Lung (tissue), 12 donors: ENCODE measurements around the gene RAMP1. TPM values are rescaled to one million over a fixed set of nuclear protein-coding genes. Genes with fewer than 3 reads are reported as not detected.

Source experiments
- ATAC-seq: fragments of 200-7000 bp; cut with Tn5 transposase; one replicate; pipeline ENCODE4 v1.9.1; 2020; ENCODE audit warnings: moderate number of reproducible peaks; ENCODE audit not compliant: insufficient read depth, low FRiP score
- DNase-seq, 3 donors: peaks; one replicate each; pipeline ENCODE4 v3.0.0-alpha.2; 2013 to 2017
- H3K27ac ChIP-seq, 2 donors: one replicate each; pipeline ENCODE4 v1.5.1; 2013; ENCODE audit warnings: mild to moderate bottlenecking in 2 of 2, moderate library complexity in 2 of 2, control low read depth in 1 of 2, inconsistent platforms in 1 of 2, low read depth in 1 of 2, low read length in 1 of 2
- H3K27me3 ChIP-seq, 3 donors: one replicate each; pipeline ENCODE4 v1.5.1; 2013; ENCODE audit warnings: low read length in 2 of 3; ENCODE audit not compliant: control insufficient read depth in 3 of 3, insufficient read depth in 3 of 3
- H3K36me3 ChIP-seq, 4 donors: one replicate each; pipeline ENCODE4 v1.5.1; 2013; ENCODE audit warnings: low read length in 4 of 4, mild to moderate bottlenecking in 1 of 4, moderate library complexity in 1 of 4; ENCODE audit not compliant: control insufficient read depth in 4 of 4, insufficient read depth in 4 of 4
- H3K4me1 ChIP-seq, 5 donors: one replicate each; pipeline ENCODE4 v1.5.1; 2013; ENCODE audit warnings: low read length in 5 of 5, mild to moderate bottlenecking in 2 of 5, moderate library complexity in 1 of 5; ENCODE audit not compliant: control insufficient read depth in 5 of 5, insufficient read depth in 5 of 5
- H3K4me3 ChIP-seq: one replicate; pipeline ENCODE4 v1.5.1; 2013; ENCODE audit warnings: mild to moderate bottlenecking, control low read depth, moderate library complexity
- H3K9ac ChIP-seq, 2 donors: one replicate each; pipeline ENCODE4 v1.5.1; 2013; ENCODE audit warnings: low read length in 2 of 2, control low read depth in 1 of 2; ENCODE audit not compliant: insufficient read depth in 1 of 2
- H3K9me3 ChIP-seq, 4 donors: one replicate each; pipeline ENCODE4 v1.5.1; 2013; ENCODE audit warnings: low read length in 3 of 4, mild to moderate bottlenecking in 1 of 4, moderate library complexity in 1 of 4; ENCODE audit not compliant: control insufficient read depth in 4 of 4, insufficient read depth in 3 of 4
- CTCF ChIP-seq: IDR thresholded peaks from 2 replicates; pipeline ENCODE4 v1.5.1; 2012; ENCODE audit warnings: mild to moderate bottlenecking; ENCODE audit errors: control extremely low read depth, extremely low read depth
- WGBS, 2 donors: extraction: QIAGEN DNeasy Blood & Tissue Kit; methylation state at CpG; one replicate each; pipeline ENCODE4 v1.1.7; 2013; 5-methylcytosine and 5-hydroxymethylcytosine counted together
- polyA plus RNA-seq, 2 donors: library from polyadenylated mRNA; stranded (reverse); fragments of 200-250 nt; gene quantifications; one replicate each; pipeline ENCODE4 v1.2.1, GENCODE V29; 2013
- total RNA-seq, 2 donors: library from RNA; depleted of rRNA in 1 of 2; stranded (reverse); fragments of >200 nt in 1 of 2; gene quantifications; one replicate each; pipeline ENCODE4 v1.2.1, GENCODE V29; 2014 to 2021
- donor health status: control.
- donor health status: control.
- donor health status: Bipolar disorder and iron deficiency.
- donor health status: healthy.
- donor health status: DM: yes; HTN: yes; CAD: no.

RAMP1 gene
- total and polyA plus RNA-seq, 4 donors = 10.5 to 26.1 (median 12.6) TPM

- H3K27ac ChIP-seq = no peak overlapping the region
- no peaks in the 10 kb centered on the region for H3K27me3 ChIP-seq
- peaks cover 0 to 2% (median 0%) of the 10 kb centered on the region in 5 donors for H3K4me1 ChIP-seq
- no peak for ATAC-seq
- no peak for DNase-seq
- H3K9me3 ChIP-seq = no peaks in the 10 kb centered on the region
- no peak for TF ChIP-seq CTCF
- no peak overlapping the region for H3K4me3 ChIP-seq
- WGBS, 2 donors = 91 to 92% methylated on average over 14 of the region's 14 CpGs
- H3K9ac ChIP-seq = no peak overlapping the region
- no peaks in the 10 kb centered on the region for H3K36me3 ChIP-seq
Measured at GRCh38 chr2:237924164-237924534, 64.7 kb downstream of the RAMP1 start.

- Histone ChIP-seq H3K9me3 (peaks cover 0 to 6% (median 0%) of the 10 kb centered on the region in 4 donors), H3K4me1 (peaks cover 0 to 4% (median 0%) of the 10 kb centered on the region in 5 donors), H3K36me3 (no peaks in the 10 kb centered on the region), H3K4me3 (no peak overlapping the region), H3K27me3 (no peaks in the 10 kb centered on the region), H3K9ac (no peak overlapping the region), H3K27ac (no peak overlapping the region)
- DNase-seq = no peak
- no peak for ATAC-seq
- no peak for TF ChIP-seq CTCF
- WGBS, 2 donors = 85 to 91% methylated on average over 5 of the region's 5 CpGs
Measured at GRCh38 chr2:237927135-237927534, 67.7 kb downstream of the RAMP1 start.

- Histone ChIP-seq H3K9me3 (peaks cover 0 to 6% (median 0%) of the 10 kb centered on the region in 4 donors), H3K4me1 (peaks cover 0 to 4% (median 0%) of the 10 kb centered on the region in 5 donors), H3K9ac (no peak overlapping the region), H3K36me3 (no peaks in the 10 kb centered on the region), H3K4me3 (no peak overlapping the region), H3K27me3 (no peaks in the 10 kb centered on the region), H3K27ac (no peak overlapping the region)
- TF ChIP-seq CTCF = no peak
- ATAC-seq (no peak), DNase-seq (no peak)
- WGBS, 2 donors = 81 to 91% methylated on average over 4 of the region's 4 CpGs
Measured at GRCh38 chr2:237927986-237928385, 68.6 kb downstream of the RAMP1 start.

- Histone ChIP-seq H3K27ac (no peak overlapping the region), H3K27me3 (no peaks in the 10 kb centered on the region), H3K36me3 (no peaks in the 10 kb centered on the region), H3K4me3 (no peak overlapping the region), H3K9me3 (peaks cover 0 to 6% (median 0%) of the 10 kb centered on the region in 4 donors), H3K4me1 (peaks cover 0 to 4% (median 0%) of the 10 kb centered on the region in 5 donors), H3K9ac (no peak overlapping the region)
- TF ChIP-seq CTCF = no peak
- DNase-seq = no peak
- ATAC-seq = no peak
- 95% methylated on average over 9 of the region's 9 CpGs for WGBS, 2 donors
Measured at GRCh38 chr2:237929979-237930378, 70.6 kb downstream of the RAMP1 start.
